OCI-LY3 (cell line): Measurements from ENCODE around the gene PLA2G15.

Experiments used
- H2AFZ ChIP-seq: fragments of 200-600, 300-600 bp; shearing (Covaris generic); 2 replicates; pipeline ENCODE4 v1.6.0; 2014; ENCODE audit warnings: antibody characterized with exemption, low read depth, low read length
- H3K27ac ChIP-seq: fragments of 200-600, 300-600 bp; sonication (generic); 2 replicates; pipeline ENCODE4 v1.5.1; 2014; ENCODE audit warnings: mild to moderate bottlenecking, low read length, moderate library complexity, mixed read lengths
- H3K27me3 ChIP-seq: fragments of 200-600, 300-600 bp; sonication (generic); 2 replicates; pipeline ENCODE4 v1.6.1; 2014; ENCODE audit warnings: low read depth, low read length, mixed read lengths
- H3K36me3 ChIP-seq: fragments of 200-600, 300-600 bp; sonication (generic); replicated peaks from 2 replicates; pipeline ENCODE3; 2014; ENCODE audit warnings: low read depth, low read length, mixed read lengths
- H3K4me1 ChIP-seq: fragments of 300-600, 200-600 bp; sonication (generic); 2 replicates; pipeline ENCODE4 v1.6.1; 2014; ENCODE audit warnings: low read length, mixed read lengths
- H3K4me2 ChIP-seq: fragments of 200-600, 300-600 bp; sonication (generic); 2 replicates; pipeline ENCODE4 v1.6.1; 2014; ENCODE audit warnings: low read length, mixed read lengths
- H3K4me3 ChIP-seq: fragments of 300-600, 200-600 bp; sonication (generic); 2 replicates; pipeline ENCODE4 v1.5.1; 2014; ENCODE audit warnings: antibody characterized with exemption, mild to moderate bottlenecking, low read length, moderate library complexity
- H3K79me2 ChIP-seq: fragments of 300-600, 200-600 bp; shearing (Covaris generic); 2 replicates; pipeline ENCODE4 v1.6.1; 2014; ENCODE audit warnings: mild to moderate bottlenecking, low read length, mixed read lengths
- H3K9ac ChIP-seq: fragments of 300-600, 200-600 bp; shearing (Covaris generic); 2 replicates; pipeline ENCODE4 v1.6.0; 2014; ENCODE audit warnings: mild to moderate bottlenecking, low read length, moderate library complexity
- H3K9me3 ChIP-seq: fragments of 200-600, 300-600 bp; shearing (Covaris generic); 2 replicates; pipeline ENCODE4 v1.6.1; 2014; ENCODE audit warnings: low read length, mixed read lengths; ENCODE audit not compliant: insufficient read depth
- H4K20me1 ChIP-seq: fragments of 200-600, 300-600 bp; sonication (generic); 2 replicates; pipeline ENCODE4 v1.6.1; 2016; ENCODE audit warnings: low read length, mixed read lengths; ENCODE audit not compliant: insufficient read depth
- CTCF ChIP-seq: fragments of 200-600, 300-600 bp; sonication (generic); IDR thresholded peaks from 2 replicates; pipeline ENCODE4 v1.5.1; 2014; ENCODE audit warnings: antibody characterized with exemption, low read length, low read depth
- EZH2phosphoT487 ChIP-seq: fragments of 200-600 bp; shearing (Covaris generic); IDR thresholded peaks from 2 replicates; pipeline ENCODE4 v1.6.1; 2018; ENCODE audit warnings: antibody characterized with exemption, mixed run types, low read depth

The PLA2G15 gene

GRCh38 chr16:68236137-68236825 lies 8.9 kb upstream of the PLA2G15 start:
- Histone ChIP-seq H3K27me3 (no peaks in the 10 kb centered on the region), H3K9ac (no peak overlapping the region), H3K9me3 (no peaks in the 10 kb centered on the region), H4K20me1 (no peaks in the 10 kb centered on the region), H3K79me2 (no peaks in the 10 kb centered on the region), H3K4me3 (no peak overlapping the region), H3K27ac (no peak overlapping the region), H3K4me2 (no peak overlapping the region), H3K36me3 (no peaks in the 10 kb centered on the region), H2AFZ (no peak overlapping the region), H3K4me1 (no peaks in the 10 kb centered on the region)
- TF ChIP-seq CTCF (no peak), EZH2phosphoT487 (no peak)

- H3K9ac ChIP-seq, result peak overlapping the region; percentile 45
- H3K4me2 ChIP-seq, result peak overlapping the region; percentile 65
- H2AFZ ChIP-seq, result peak overlapping the region; percentile 59
Observed at GRCh38 chr16:68236826-68237242, 8.3 kb upstream of the PLA2G15 start.

GRCh38 chr16:68237243-68238028 lies 7.7 kb upstream of the PLA2G15 start:
- no peaks in the 10 kb centered on the region for H3K27me3 ChIP-seq
- no peaks in the 10 kb centered on the region for H3K36me3 ChIP-seq
- H3K4me1 ChIP-seq, result no peaks in the 10 kb centered on the region
- peak overlapping the region; percentile 78 for H3K4me3 ChIP-seq
- H3K27ac ChIP-seq, result no peak overlapping the region
- no peaks in the 10 kb centered on the region for H3K9me3 ChIP-seq
- H2AFZ ChIP-seq, result peak overlapping the region; percentile 59
- no peaks in the 10 kb centered on the region for H3K79me2 ChIP-seq
- no peaks in the 10 kb centered on the region for H4K20me1 ChIP-seq
- TF ChIP-seq CTCF, result no peak
- no peak for TF ChIP-seq EZH2phosphoT487
- H3K4me2 ChIP-seq, result peak overlapping the region; percentile 65
- peak overlapping the region; percentile 45 for H3K9ac ChIP-seq

More at GRCh38 chr16:68236826-68237242, 8.3 kb upstream of the PLA2G15 start:
- peak overlapping the region; percentile 78 for H3K4me3 ChIP-seq
- no peaks in the 10 kb centered on the region for H3K9me3 ChIP-seq
- H3K27me3 ChIP-seq, result no peaks in the 10 kb centered on the region
- no peak overlapping the region for H3K27ac ChIP-seq
- TF ChIP-seq CTCF (no peak), EZH2phosphoT487 (no peak)
- H3K4me1 ChIP-seq, result no peaks in the 10 kb centered on the region
- no peaks in the 10 kb centered on the region for H3K36me3 ChIP-seq
- H3K79me2 ChIP-seq, result no peaks in the 10 kb centered on the region
- no peaks in the 10 kb centered on the region for H4K20me1 ChIP-seq

GRCh38 chr16:68238029-68238345 lies 7.2 kb upstream of the PLA2G15 start:
- Histone ChIP-seq H3K27ac (no peak overlapping the region), H2AFZ (peak overlapping the region; percentile 59; the same call in 1 of the 2 replicates), H3K9ac (peak overlapping the region; percentile 23; the same call in 1 of the 2 replicates), H3K79me2 (no peaks in the 10 kb centered on the region), H3K27me3 (no peaks in the 10 kb centered on the region), H3K4me2 (peak overlapping the region; percentile 65), H3K9me3 (no peaks in the 10 kb centered on the region), H3K4me1 (no peaks in the 10 kb centered on the region), H3K36me3 (no peaks in the 10 kb centered on the region), H3K4me3 (peak overlapping the region; percentile 78), H4K20me1 (no peaks in the 10 kb centered on the region)
- no peak for TF ChIP-seq CTCF
- TF ChIP-seq EZH2phosphoT487, result no peak
